Esophagus muscularis mucosa (tissue), 3 donors: Measurements from ENCODE around the gene TMEM97.

Experiments
- CTCF ChIP-seq, 3 experiments: fragments of 200-600 bp in 2 of 3; fragments of 450-650 bp in 1 of 3; sonication (generic) in 2 of 3; IDR thresholded peaks; one replicate each; pipeline ENCODE4 v1.5.1; 2017 to 2019; ENCODE audit warnings: antibody characterized with exemption in 3 of 3, mild to moderate bottlenecking in 2 of 3, moderate library complexity in 1 of 3
- POLR2A ChIP-seq: fragments of 450-650 bp; IDR thresholded peaks from one replicate; pipeline ENCODE4 v1.6.1; 2017; ENCODE audit warnings: antibody characterized with exemption, moderate library complexity, mild to moderate bottlenecking, low read depth

- no peak for TF ChIP-seq CTCF (IDR thresholded peaks at IDR 0.05)
- TF ChIP-seq POLR2A: no peak
Observed at GRCh38 chr17:28372203-28372944, 53.4 kb downstream of the TMEM97 start.
